PC-9 (cell line): Measurements from ENCODE around the gene PRSS2. TPM values are rescaled to one million over a fixed set of nuclear protein-coding genes. Genes with fewer than 3 reads are reported as not detected.

Experiments used
- BruUV-seq: library from RNA; stranded (reverse); fragments of 400-500 nt; replicated peaks from 2 replicates; lab custom pipeline; 2021; lab: Mats Ljungman, UMichigan
- CTCF ChIA-PET: fragments of 300-600 bp; sonication (Branson Sonifier 250); formaldehyde crosslinking; loops from one replicate; lab custom pipeline; 2022; ENCODE audit warnings: antibody characterized with exemption; lab: Charles Lee
- POLR2A ChIA-PET: fragments of 300-600 bp; sonication (Branson Sonifier 250); formaldehyde crosslinking; loops from one replicate; lab custom pipeline; 2022; ENCODE audit warnings: antibody characterized with exemption; ENCODE audit not compliant: unreplicated experiment; lab: Charles Lee
- DNase-seq, 2 experiments: peaks; one replicate each; pipeline versions ENCODE4 v3.0.0 to v3.0.0-alpha.2; 2015 to 2022; ENCODE audit warnings: mixed read lengths in 1 of 2
- H2AFZ ChIP-seq: fragments of 200-600 bp; sonication (generic); 2 replicates; pipeline ENCODE4 v1.8.1; 2017; ENCODE audit warnings: antibody characterized with exemption
- H3F3A ChIP-seq: fragments of 200-600 bp; sonication (generic); 2 replicates; pipeline ENCODE4 v1.8.1; 2017; ENCODE audit warnings: antibody characterized with exemption, mild to moderate bottlenecking, low read depth; ENCODE audit not compliant: insufficient read depth
- H3K27ac ChIP-seq: fragments of 200-600 bp; sonication (generic); 2 replicates; pipeline ENCODE4 v1.6.1; 2016; ENCODE audit warnings: mixed run types
- H3K27me3 ChIP-seq: fragments of 200-600 bp; sonication (generic); 2 replicates; pipeline ENCODE4 v1.6.1; 2016; ENCODE audit warnings: low read depth, mixed run types; ENCODE audit not compliant: insufficient read depth
- H3K36me3 ChIP-seq: fragments of 200-600 bp; sonication (generic); 2 replicates; pipeline ENCODE4 v1.6.1; 2016; ENCODE audit warnings: low read depth, mixed run types
- H3K4me1 ChIP-seq: fragments of 200-600 bp; sonication (generic); replicated peaks from 2 replicates; pipeline ENCODE4 v1.6.1; 2016; ENCODE audit warnings: mixed run types; ENCODE audit not compliant: insufficient read depth
- H3K4me2 ChIP-seq: fragments of 200-600 bp; sonication (generic); 2 replicates; pipeline ENCODE4 v1.6.1; 2017; ENCODE audit warnings: mixed run types
- H3K4me3 ChIP-seq: fragments of 200-600 bp; sonication (generic); 2 replicates; pipeline ENCODE4 v1.6.1; 2016; ENCODE audit warnings: mixed run types
- H3K79me2 ChIP-seq: fragments of 200-600 bp; sonication (generic); 2 replicates; pipeline ENCODE4 v1.6.1; 2017; ENCODE audit warnings: low read depth, mixed run types
- H3K9me2 ChIP-seq: fragments of 200-600 bp; sonication (generic); 2 replicates; pipeline ENCODE4 v1.8.1; 2017; ENCODE audit warnings: mild to moderate bottlenecking; ENCODE audit not compliant: insufficient read depth
- H3K9me3 ChIP-seq: fragments of 200-600 bp; sonication (generic); 2 replicates; pipeline ENCODE4 v1.8.1; 2016; ENCODE audit warnings: low read depth; ENCODE audit not compliant: insufficient read depth
- H4K20me1 ChIP-seq: fragments of 200-600 bp; sonication (generic); 2 replicates; pipeline ENCODE4 v1.8.1; 2017; ENCODE audit not compliant: insufficient read depth
- EZH2 ChIP-seq: fragments of 200-600 bp; sonication (generic); IDR thresholded peaks from 2 replicates; pipeline ENCODE4 v1.8.0; 2017; ENCODE audit warnings: antibody characterized with exemption, low read depth
- intact Hi-C: fragments of 100-400 bp; cut with micrococcal nuclease; formaldehyde crosslinking; loops from one replicate; pipeline ENCODE4 v1.10.0; 2022; ENCODE audit not compliant: unreplicated experiment
- total RNA-seq: library from RNA; stranded (reverse); gene quantifications from 2 replicates; pipeline ENCODE4 v1.2.3, GENCODE V29; 2021
- TF ChIP-seq, protein P1 (sequence below): fragments of 200-600 bp; sonication (generic); conservative IDR thresholded peaks from 2 replicates; pipeline ENCODE4 v1.6.1; 2017; ENCODE audit warnings: mixed run types, antibody characterized with exemption, mild to moderate bottlenecking, moderate library complexity

PRSS2 gene
- total RNA-seq, 1 experiment from 2014 or later, result not detected

DNA sequence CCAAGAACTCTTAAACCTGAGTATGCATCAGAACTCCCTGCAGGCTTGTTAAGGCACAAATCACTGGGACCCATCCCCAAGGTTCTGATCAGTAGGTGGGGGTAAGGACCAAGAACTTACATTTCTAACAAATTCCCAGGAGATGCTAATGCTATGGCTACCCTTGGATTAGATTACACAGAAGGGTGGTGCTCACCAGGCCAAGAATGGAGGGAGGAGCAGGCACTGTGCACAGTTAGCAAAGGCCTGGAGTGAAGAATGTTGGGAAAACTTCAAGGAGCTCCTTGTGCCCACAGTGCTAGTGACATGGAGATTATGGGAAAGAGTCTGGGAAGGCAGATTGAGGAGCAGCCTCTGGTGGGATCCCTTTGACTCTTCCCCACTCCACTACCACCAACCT is 1.9 kb downstream of the PRSS2 start:
- H4K20me1 ChIP-seq, result no peaks in the 10 kb centered on the region
- no peak for DNase-seq
- no peaks in the 10 kb centered on the region for H3K79me2 ChIP-seq
- no peak for TF ChIP-seq EZH2
- TF ChIP-seq, protein P1, sequence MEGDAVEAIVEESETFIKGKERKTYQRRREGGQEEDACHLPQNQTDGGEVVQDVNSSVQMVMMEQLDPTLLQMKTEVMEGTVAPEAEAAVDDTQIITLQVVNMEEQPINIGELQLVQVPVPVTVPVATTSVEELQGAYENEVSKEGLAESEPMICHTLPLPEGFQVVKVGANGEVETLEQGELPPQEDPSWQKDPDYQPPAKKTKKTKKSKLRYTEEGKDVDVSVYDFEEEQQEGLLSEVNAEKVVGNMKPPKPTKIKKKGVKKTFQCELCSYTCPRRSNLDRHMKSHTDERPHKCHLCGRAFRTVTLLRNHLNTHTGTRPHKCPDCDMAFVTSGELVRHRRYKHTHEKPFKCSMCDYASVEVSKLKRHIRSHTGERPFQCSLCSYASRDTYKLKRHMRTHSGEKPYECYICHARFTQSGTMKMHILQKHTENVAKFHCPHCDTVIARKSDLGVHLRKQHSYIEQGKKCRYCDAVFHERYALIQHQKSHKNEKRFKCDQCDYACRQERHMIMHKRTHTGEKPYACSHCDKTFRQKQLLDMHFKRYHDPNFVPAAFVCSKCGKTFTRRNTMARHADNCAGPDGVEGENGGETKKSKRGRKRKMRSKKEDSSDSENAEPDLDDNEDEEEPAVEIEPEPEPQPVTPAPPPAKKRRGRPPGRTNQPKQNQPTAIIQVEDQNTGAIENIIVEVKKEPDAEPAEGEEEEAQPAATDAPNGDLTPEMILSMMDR, result no peak
- no peak overlapping the region for H3K27ac ChIP-seq
- CTCF ChIA-PET, result no interaction called here
- no peaks in the 10 kb centered on the region for H3K9me2 ChIP-seq
- no TSS peak for BruUV-seq
- no peak overlapping the region for H3K4me3 ChIP-seq
- POLR2A ChIA-PET, result no interaction called here
- H2AFZ ChIP-seq, result no peak overlapping the region
- no peaks in the 10 kb centered on the region for H3K27me3 ChIP-seq
- H3K9me3 ChIP-seq, result peaks cover 5% of the 10 kb centered on the region; the same call in 1 of the 2 replicates
- H3K36me3 ChIP-seq, result no peaks in the 10 kb centered on the region
- no peak overlapping the region for H3K4me2 ChIP-seq
- H3K4me1 ChIP-seq, result peaks cover 15% of the 10 kb centered on the region
- H3F3A ChIP-seq, result peaks cover 8% of the 10 kb centered on the region; the same call in 1 of the 2 replicates
- intact Hi-C loops, result no loop called here

DNA sequence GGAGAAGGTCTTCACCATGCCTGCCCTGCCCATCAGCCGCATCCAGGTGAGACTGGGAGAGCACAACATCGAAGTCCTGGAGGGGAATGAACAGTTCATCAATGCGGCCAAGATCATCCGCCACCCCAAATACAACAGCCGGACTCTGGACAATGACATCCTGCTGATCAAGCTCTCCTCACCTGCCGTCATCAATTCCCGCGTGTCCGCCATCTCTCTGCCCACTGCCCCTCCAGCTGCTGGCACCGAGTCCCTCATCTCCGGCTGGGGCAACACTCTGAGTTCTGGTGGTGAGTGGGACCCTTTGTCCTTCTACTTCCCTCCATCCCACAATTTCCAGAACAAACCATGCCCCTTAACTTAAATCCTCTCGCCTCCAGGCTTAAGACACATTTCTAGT is 2.5 kb downstream of the PRSS2 start:
- no peaks in the 10 kb centered on the region for H3K9me2 ChIP-seq
- no TSS peak for BruUV-seq

DNA sequence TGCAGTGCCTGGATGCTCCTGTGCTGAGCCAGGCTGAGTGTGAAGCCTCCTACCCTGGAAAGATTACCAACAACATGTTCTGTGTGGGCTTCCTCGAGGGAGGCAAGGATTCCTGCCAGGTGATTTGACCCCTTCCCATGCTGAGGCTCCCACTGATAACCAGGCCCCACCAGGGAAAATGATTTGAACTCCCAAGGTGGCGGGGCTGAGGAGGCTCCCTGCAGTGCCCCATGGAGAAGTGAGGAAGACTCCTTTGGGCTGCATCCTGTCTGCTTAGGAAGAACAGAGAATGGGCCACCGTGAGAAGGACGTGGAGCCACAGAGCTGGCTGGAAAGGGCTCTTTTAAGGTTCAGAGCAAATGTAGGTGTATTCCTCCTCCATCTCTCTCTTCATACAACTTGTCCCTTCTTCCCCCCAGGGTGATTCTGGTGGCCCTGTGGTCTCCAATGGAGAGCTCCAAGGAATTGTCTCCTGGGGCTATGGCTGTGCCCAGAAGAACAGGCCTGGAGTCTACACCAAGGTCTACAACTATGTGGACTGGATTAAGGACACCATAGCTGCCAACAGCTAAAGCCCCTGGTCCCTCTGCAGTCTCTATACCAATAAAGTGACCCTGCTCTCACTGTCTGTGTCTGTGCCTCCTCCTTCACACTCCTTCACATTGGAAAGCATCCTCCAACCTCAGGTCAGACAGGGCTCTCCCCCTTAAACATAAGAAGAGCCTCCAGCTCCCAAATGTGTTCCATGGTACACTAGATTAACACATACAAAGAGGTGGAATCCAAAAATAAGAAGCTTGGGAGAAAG is 3.4 kb downstream of the PRSS2 start:
- TF ChIP-seq, protein P1, result no peak
- TF ChIP-seq EZH2, result no peak
- Histone ChIP-seq H3K4me1 (peaks cover 15% of the 10 kb centered on the region), H3K4me2 (no peak overlapping the region), H3K79me2 (no peaks in the 10 kb centered on the region), H4K20me1 (no peaks in the 10 kb centered on the region), H3K27ac (no peak overlapping the region), H3K36me3 (no peaks in the 10 kb centered on the region), H3K9me3 (peaks cover 6% of the 10 kb centered on the region; the same call in 1 of the 2 replicates), H3K9me2 (no peaks in the 10 kb centered on the region), H3K27me3 (no peaks in the 10 kb centered on the region), H2AFZ (no peak overlapping the region), H3K4me3 (no peak overlapping the region), H3F3A (peaks cover 8% of the 10 kb centered on the region; the same call in 1 of the 2 replicates)
- POLR2A ChIA-PET, result no interaction called here
- BruUV-seq, result no TSS peak
- CTCF ChIA-PET, result interaction anchor here (0.6 kb wide), 1 partner anchor 107 kb away, joined by 4 read pairs; no protein-coding TSS in a partner anchor
- intact Hi-C loops, result no loop called here
- DNase-seq, result no peak

More for the DNA sequence above, 2.5 kb downstream of the PRSS2 start:
- H3K27me3 ChIP-seq, result no peaks in the 10 kb centered on the region
- H3F3A ChIP-seq, result peaks cover 8% of the 10 kb centered on the region; the same call in 1 of the 2 replicates
- H3K4me3 ChIP-seq, result no peak overlapping the region
- no peak overlapping the region for H3K4me2 ChIP-seq
- H3K27ac ChIP-seq, result no peak overlapping the region
- peaks cover 15% of the 10 kb centered on the region for H3K4me1 ChIP-seq
- ChIA-PET POLR2A (no interaction called here), CTCF (no interaction called here)
- DNase-seq, result no peak
- intact Hi-C loops, result no loop called here
- no peaks in the 10 kb centered on the region for H3K79me2 ChIP-seq
- peaks cover 6% of the 10 kb centered on the region; the same call in 1 of the 2 replicates for H3K9me3 ChIP-seq
- H3K36me3 ChIP-seq, result no peaks in the 10 kb centered on the region
- H4K20me1 ChIP-seq, result no peaks in the 10 kb centered on the region
- H2AFZ ChIP-seq, result no peak overlapping the region
- TF ChIP-seq, protein P1, result no peak
- TF ChIP-seq EZH2, result no peak
